ENCODE data around the gene ABTB2. TPM values are rescaled to one million over a fixed set of nuclear protein-coding genes. Genes with fewer than 3 reads are reported as not detected.

ABTB2 gene
- total RNA-seq, 1 donor, result 5.1 TPM

DNA sequence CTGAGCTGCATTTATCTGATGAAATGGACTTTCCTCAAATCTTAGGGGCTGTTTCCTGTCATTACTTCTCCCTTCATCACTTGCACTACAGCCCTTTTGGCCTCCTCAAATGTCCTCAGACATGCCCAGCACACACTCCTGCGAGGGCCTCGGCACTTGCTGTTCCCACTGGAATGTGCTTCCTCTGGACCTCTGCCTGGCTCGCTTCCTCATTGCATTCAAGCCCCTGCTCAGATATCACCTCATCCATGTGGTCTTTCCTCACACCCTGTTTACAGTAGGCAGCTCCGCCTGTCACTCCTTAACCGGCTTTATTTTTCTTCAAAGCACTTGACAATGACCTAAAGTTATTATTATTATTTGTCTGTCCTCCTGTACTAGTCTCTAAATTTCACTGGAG lies 243.3 kb downstream of the ABTB2 start:
- Histone ChIP-seq H3K4me1 (ENCODE audit: insufficient read depth, low read length) (no peaks in the 10 kb centered on the region), H4K20me1 (ENCODE audit: insufficient read depth, low read length) (no peaks in the 10 kb centered on the region), H3K79me2 (ENCODE audit: insufficient read depth, low read length) (peaks cover 14% of the 10 kb centered on the region), H2AFZ (ENCODE audit: low read length) (no peak overlapping the region), H3K36me3 (ENCODE audit: insufficient read depth, low read length) (peaks cover 86% of the 10 kb centered on the region), H3K4me3 (ENCODE audit: insufficient read depth, low read length) (no peak overlapping the region), H3K27me3 (ENCODE audit: insufficient read depth, low read length) (no peaks in the 10 kb centered on the region), H3K27ac (ENCODE audit: low read depth, low read length) (no peak overlapping the region), H3K4me2 (ENCODE audit: insufficient read depth, low read length) (no peak overlapping the region), H3K9me3 (ENCODE audit: low read depth, low read length) (no peaks in the 10 kb centered on the region)
- no peak for TF ChIP-seq CTCF (IDR thresholded peaks at IDR 0.05; ENCODE audit: extremely low read depth, low read depth, low read length)
- DNase-seq (ENCODE audit: insufficient read length, low spot score, missing footprints), result no peak

- Histone ChIP-seq H3K79me2 (ENCODE audit: insufficient read depth, low read length) (peaks cover 18% of the 10 kb centered on the region), H3K4me3 (ENCODE audit: insufficient read depth, low read length) (no peak overlapping the region), H3K27ac (ENCODE audit: low read depth, low read length) (no peak overlapping the region), H3K4me1 (ENCODE audit: insufficient read depth, low read length) (no peaks in the 10 kb centered on the region), H3K36me3 (ENCODE audit: insufficient read depth, low read length) (peaks cover 86% of the 10 kb centered on the region), H3K9me3 (ENCODE audit: low read depth, low read length) (no peaks in the 10 kb centered on the region), H3K27me3 (ENCODE audit: insufficient read depth, low read length) (no peaks in the 10 kb centered on the region), H3K4me2 (ENCODE audit: insufficient read depth, low read length) (no peak overlapping the region), H2AFZ (ENCODE audit: low read length) (no peak overlapping the region), H4K20me1 (ENCODE audit: insufficient read depth, low read length) (no peaks in the 10 kb centered on the region)
- no peak for DNase-seq (ENCODE audit: insufficient read length, low spot score, missing footprints)
- TF ChIP-seq CTCF (IDR thresholded peaks at IDR 0.05; ENCODE audit: extremely low read depth, low read depth, low read length), result no peak
Observed at GRCh38 chr11:34114014-34114413, 243.8 kb downstream of the ABTB2 start.

- no peaks in the 10 kb centered on the region for H4K20me1 ChIP-seq (ENCODE audit: insufficient read depth, low read length)
- H3K4me2 ChIP-seq (ENCODE audit: insufficient read depth, low read length), result no peak overlapping the region
- H3K36me3 ChIP-seq (ENCODE audit: insufficient read depth, low read length), result peaks cover 79% of the 10 kb centered on the region
- no peaks in the 10 kb centered on the region for H3K9me3 ChIP-seq (ENCODE audit: low read depth, low read length)
- H3K4me3 ChIP-seq (ENCODE audit: insufficient read depth, low read length), result no peak overlapping the region
- H3K79me2 ChIP-seq (ENCODE audit: insufficient read depth, low read length), result peaks cover 40% of the 10 kb centered on the region
- no peaks in the 10 kb centered on the region for H3K27me3 ChIP-seq (ENCODE audit: insufficient read depth, low read length)
- no peak for DNase-seq (ENCODE audit: insufficient read length, low spot score, missing footprints)
- peaks cover 2% of the 10 kb centered on the region for H3K4me1 ChIP-seq (ENCODE audit: insufficient read depth, low read length)
- H3K27ac ChIP-seq (ENCODE audit: low read depth, low read length), result no peak overlapping the region
- no peak overlapping the region for H2AFZ ChIP-seq (ENCODE audit: low read length)
- no peak for TF ChIP-seq CTCF (IDR thresholded peaks at IDR 0.05; ENCODE audit: extremely low read depth, low read depth, low read length)
Observed at GRCh38 chr11:34111722-34112270, 246.0 kb downstream of the ABTB2 start.

- peaks cover 20% of the 10 kb centered on the region for H3K4me1 ChIP-seq (ENCODE audit: insufficient read depth, low read length)
- TF ChIP-seq CTCF (IDR thresholded peaks at IDR 0.05; ENCODE audit: extremely low read depth, low read depth, low read length), result no peak
- H3K36me3 ChIP-seq (ENCODE audit: insufficient read depth, low read length), result peaks cover 37% of the 10 kb centered on the region
- H2AFZ ChIP-seq (ENCODE audit: low read length), result peak overlapping the region; percentile 71
- DNase-seq (ENCODE audit: insufficient read length, low spot score, missing footprints), result no peak
- H3K79me2 ChIP-seq (ENCODE audit: insufficient read depth, low read length), result peaks cover 45% of the 10 kb centered on the region
- H3K9me3 ChIP-seq (ENCODE audit: low read depth, low read length), result no peaks in the 10 kb centered on the region
- H3K27ac ChIP-seq (ENCODE audit: low read depth, low read length), result peak overlapping the region; percentile 95
- no peaks in the 10 kb centered on the region for H4K20me1 ChIP-seq (ENCODE audit: insufficient read depth, low read length)
- no peaks in the 10 kb centered on the region for H3K27me3 ChIP-seq (ENCODE audit: insufficient read depth, low read length)
- H3K4me2 ChIP-seq (ENCODE audit: insufficient read depth, low read length), result peak overlapping the region; percentile 98
- peak overlapping the region; percentile 90 for H3K4me3 ChIP-seq (ENCODE audit: insufficient read depth, low read length)
Observed at GRCh38 chr11:34105957-34106504, 251.8 kb downstream of the ABTB2 start.

All from osteoblast (primary cell).